IMR-90 (cell line): ENCODE results near the gene MUC20. TPM values are rescaled to one million over a fixed set of nuclear protein-coding genes. Genes with fewer than 3 reads are reported as not detected.

Experiments used
- ATAC-seq: fragments of 200-7000 bp; cut with Tn5 transposase; 2 replicates; pipeline ENCODE4 v1.9.1; 2020; ENCODE audit warnings: low read depth, mild to moderate bottlenecking, moderate library complexity
- BruUV-seq: library from RNA; stranded (reverse); fragments of 400-500 nt; replicated peaks from 2 replicates; lab custom pipeline; 2021; lab: Mats Ljungman, UMichigan
- CTCF ChIA-PET: fragments of 300-600 bp; formaldehyde crosslinking; extraction: SDS; loops from one replicate; lab custom pipeline; 2021; ENCODE audit warnings: antibody characterized with exemption; lab: Yijun Ruan, JAX
- POLR2A ChIA-PET: fragments of 300-600 bp; sonication (Branson Sonifier 250); formaldehyde crosslinking; loops from one replicate; lab custom pipeline; 2022; ENCODE audit warnings: antibody characterized with exemption; ENCODE audit not compliant: unreplicated experiment; lab: Charles Lee
- DNase-seq: peaks from one replicate; pipeline ENCODE4 v3.0.0; 2013
- H2AFZ ChIP-seq: replicated peaks from 2 replicates; pipeline ENCODE3; 2013; ENCODE audit warnings: low read length, mild to moderate bottlenecking; ENCODE audit not compliant: poor library complexity
- H2AK5ac ChIP-seq: 2 replicates; pipeline ENCODE4 v1.6.1; 2013; ENCODE audit warnings: low read depth, low read length, inconsistent platforms
- H2AK9ac ChIP-seq: replicated peaks from 2 replicates; pipeline ENCODE3; 2013; ENCODE audit warnings: mild to moderate bottlenecking, low read depth, low read length, moderate library complexity; ENCODE audit not compliant: poor library complexity
- H2BK120ac ChIP-seq: 2 replicates; pipeline ENCODE4 v1.6.1; 2013; ENCODE audit warnings: low read depth, low read length, inconsistent platforms
- H2BK15ac ChIP-seq: 3 replicates; pipeline ENCODE4 v1.6.1; 2013; ENCODE audit warnings: low read depth, low read length, inconsistent platforms
- H2BK20ac ChIP-seq: 2 replicates; pipeline ENCODE4 v1.6.1; 2013; ENCODE audit warnings: low read depth, mild to moderate bottlenecking, inconsistent platforms, low read length, moderate library complexity
- H2BK5ac ChIP-seq: 2 replicates; pipeline ENCODE4 v1.6.1; 2013; ENCODE audit warnings: mild to moderate bottlenecking, low read depth, low read length, inconsistent platforms; ENCODE audit not compliant: poor library complexity, severe bottlenecking
- H3K14ac ChIP-seq: replicated peaks from 2 replicates; pipeline ENCODE4 v1.6.1; 2013; ENCODE audit warnings: low read depth, low read length, inconsistent platforms
- H3K18ac ChIP-seq: 2 replicates; pipeline ENCODE4 v1.6.1; 2013; ENCODE audit warnings: low read depth, low read length, control low read depth
- H3K23ac ChIP-seq: 2 replicates; pipeline ENCODE4 v1.6.1; 2013; ENCODE audit warnings: low read depth, low read length, inconsistent platforms
- H3K27ac ChIP-seq: 2 replicates; pipeline ENCODE4 v1.5.1; 2013; ENCODE audit warnings: mild to moderate bottlenecking, control low read depth, low read length; ENCODE audit not compliant: insufficient read depth
- H3K27me3 ChIP-seq: 2 replicates; pipeline ENCODE4 v1.6.1; 2013; ENCODE audit warnings: low read length; ENCODE audit not compliant: control insufficient read depth, insufficient read depth
- H3K36me3 ChIP-seq: 2 replicates; pipeline ENCODE4 v1.6.1; 2013; ENCODE audit warnings: low read length, mixed read lengths; ENCODE audit not compliant: control insufficient read depth, insufficient read depth
- H3K4ac ChIP-seq: 2 replicates; pipeline ENCODE4 v1.6.1; 2013; ENCODE audit warnings: low read depth, low read length, inconsistent platforms
- H3K4me1 ChIP-seq: 2 replicates; pipeline ENCODE4 v1.6.1; 2013; ENCODE audit warnings: low read length, mixed read lengths; ENCODE audit not compliant: control insufficient read depth, insufficient read depth
- H3K4me2 ChIP-seq: 2 replicates; pipeline ENCODE4 v1.6.1; 2013; ENCODE audit warnings: low read depth, mild to moderate bottlenecking, control low read depth, low read length, moderate library complexity
- H3K4me3 ChIP-seq: 2 replicates; pipeline ENCODE4 v1.5.1; 2013; ENCODE audit warnings: low read depth, mild to moderate bottlenecking, control low read depth, low read length, moderate library complexity; ENCODE audit not compliant: insufficient read depth
- H3K56ac ChIP-seq: 2 replicates; pipeline ENCODE4 v1.6.1; 2013; ENCODE audit warnings: low read length, inconsistent platforms; ENCODE audit not compliant: insufficient read depth; ENCODE audit errors: extremely low read depth
- H3K79me1 ChIP-seq, 2 experiments: 2 replicates each; pipeline ENCODE4 v1.6.1; 2013; ENCODE audit warnings: low read length in 2 of 2, inconsistent platforms in 1 of 2, low read depth in 1 of 2
- H3K9ac ChIP-seq: 2 replicates; pipeline ENCODE4 v1.6.1; 2013; ENCODE audit warnings: low read depth, low read length, control low read depth
- H3K9me1 ChIP-seq: 2 replicates; pipeline ENCODE4 v1.6.1; 2013; ENCODE audit warnings: low read length, inconsistent platforms; ENCODE audit not compliant: insufficient read depth
- H3K9me3 ChIP-seq: 2 replicates; pipeline ENCODE4 v1.6.1; 2013; ENCODE audit warnings: low read length; ENCODE audit not compliant: control insufficient read depth, insufficient read depth
- H4K20me1 ChIP-seq: 2 replicates; pipeline ENCODE4 v1.6.1; 2013; ENCODE audit warnings: low read length, inconsistent platforms; ENCODE audit not compliant: insufficient read depth
- H4K5ac ChIP-seq: 2 replicates; pipeline ENCODE4 v1.6.1; 2013; ENCODE audit warnings: mild to moderate bottlenecking, low read depth, low read length, control low read depth
- H4K8ac ChIP-seq, 2 experiments: 2 replicates each; pipeline ENCODE4 v1.6.1; 2013; ENCODE audit warnings: low read depth in 2 of 2, low read length in 2 of 2, control low read depth in 1 of 2, inconsistent platforms in 1 of 2
- H4K91ac ChIP-seq: 2 replicates; pipeline ENCODE4 v1.6.1; 2013; ENCODE audit warnings: low read depth, low read length, inconsistent platforms; ENCODE audit not compliant: insufficient read depth
- BHLHE40 ChIP-seq: fragments of 150-350 bp; IDR thresholded peaks from 2 replicates; pipeline ENCODE4 v1.6.1; 2016; ENCODE audit warnings: mild to moderate bottlenecking, low read depth, low read length
- CEBPB ChIP-seq: IDR thresholded peaks from 2 replicates; pipeline ENCODE4 v1.6.1; 2012; ENCODE audit warnings: low read depth, low read length, improper control_type of control experiment
- MAFK ChIP-seq: IDR thresholded peaks from 2 replicates; pipeline ENCODE4 v1.6.1; 2012; ENCODE audit warnings: low read depth, low read length, improper control_type of control experiment
- MAZ ChIP-seq: IDR thresholded peaks from 2 replicates; pipeline ENCODE4 v1.6.1; 2012; ENCODE audit warnings: low read depth, mild to moderate bottlenecking, low read length, improper control_type of control experiment, moderate library complexity, borderline replicate concordance
- NFE2L2 ChIP-seq: fragments of 150-350 bp; IDR thresholded peaks from 2 replicates; pipeline ENCODE4 v1.6.1; 2016; ENCODE audit warnings: low read depth, mild to moderate bottlenecking, low read length
- POLR2A ChIP-seq: IDR thresholded peaks from 2 replicates; pipeline ENCODE4 v1.6.1; 2012; ENCODE audit warnings: mild to moderate bottlenecking, low read depth, low read length
- RAD21 ChIP-seq: IDR thresholded peaks from 2 replicates; pipeline ENCODE4 v1.6.1; 2012; ENCODE audit warnings: low read length, improper control_type of control experiment
- RCOR1 ChIP-seq: IDR thresholded peaks from 2 replicates; pipeline ENCODE4 v1.6.1; 2012; ENCODE audit warnings: mild to moderate bottlenecking, low read length, improper control_type of control experiment; ENCODE audit not compliant: insufficient replicate concordance
- RFX5 ChIP-seq: IDR thresholded peaks from 2 replicates; pipeline ENCODE4 v1.8.0; 2012; ENCODE audit warnings: low read depth, mild to moderate bottlenecking, low read length, moderate library complexity
- WGBS, 2 experiments: methylation state at CpG; one replicate each; pipeline versions ENCODE4 v1.1.5 to v1.1.7; 2013; ENCODE audit warnings: missing lambda C conversion rate in 2 of 2; ENCODE audit not compliant: insufficient read length in 1 of 2; ENCODE audit errors: extremely low coverage in 2 of 2; 5-methylcytosine and 5-hydroxymethylcytosine counted together
- dilution Hi-C: fragments of 300-500 bp; cut with HindIII; formaldehyde crosslinking; loops from one replicate; pipeline ENCODE4 v1.14.3; 2018; ENCODE audit warnings: low sequenced_read_pairs; ENCODE audit not compliant: unreplicated experiment
- in situ Hi-C: fragments of 300-500 bp; cut with MboI; formaldehyde crosslinking; loops from 3 replicates; pipeline ENCODE4 v1.14.3; 2019; ENCODE audit warnings: low sequenced_read_pairs, inconsistent platforms, mixed read lengths
- intact Hi-C: fragments of 100-400 bp; cut with micrococcal nuclease; formaldehyde crosslinking; loops from 2 replicates; pipeline ENCODE4 v1.10.0; 2022
- polyA plus RNA-seq, 3 experiments: library from polyadenylated mRNA; depleted of rRNA; stranded (reverse); fragments of >200 nt; gene quantifications; 2 replicates each; pipeline ENCODE4 v1.2.3, GENCODE V29; 2012; ENCODE audit warnings: low replicate concordance in 1 of 3
- total RNA-seq: library from RNA; depleted of rRNA; stranded (reverse); fragments of >200 nt; gene quantifications from 2 replicates; pipeline ENCODE4 v1.2.3, GENCODE V29; 2012
- TF ChIP-seq, protein P1 (sequence below): fragments of 150-350 bp; IDR thresholded peaks from 2 replicates; pipeline ENCODE4 v1.6.1; 2016; ENCODE audit warnings: low read depth, mild to moderate bottlenecking, low read length, moderate library complexity, borderline replicate concordance
- TF ChIP-seq, protein P2 (sequence below): conservative IDR thresholded peaks from 2 replicates; pipeline ENCODE4 v1.5.1; 2012; ENCODE audit warnings: mild to moderate bottlenecking, low read depth, low read length, improper control_type of control experiment
- TF ChIP-seq, protein P3 (sequence below): fragments of 150-350 bp; IDR thresholded peaks from 2 replicates; pipeline ENCODE4 v1.6.1; 2017; ENCODE audit warnings: mild to moderate bottlenecking, antibody characterized with exemption, low read length, low read depth

Gene MUC20
- total and polyA plus RNA-seq, 2 of the 4 experiments (the other 2 are of a cell fraction): 0.12 TPM; not detected in 1

DNA sequence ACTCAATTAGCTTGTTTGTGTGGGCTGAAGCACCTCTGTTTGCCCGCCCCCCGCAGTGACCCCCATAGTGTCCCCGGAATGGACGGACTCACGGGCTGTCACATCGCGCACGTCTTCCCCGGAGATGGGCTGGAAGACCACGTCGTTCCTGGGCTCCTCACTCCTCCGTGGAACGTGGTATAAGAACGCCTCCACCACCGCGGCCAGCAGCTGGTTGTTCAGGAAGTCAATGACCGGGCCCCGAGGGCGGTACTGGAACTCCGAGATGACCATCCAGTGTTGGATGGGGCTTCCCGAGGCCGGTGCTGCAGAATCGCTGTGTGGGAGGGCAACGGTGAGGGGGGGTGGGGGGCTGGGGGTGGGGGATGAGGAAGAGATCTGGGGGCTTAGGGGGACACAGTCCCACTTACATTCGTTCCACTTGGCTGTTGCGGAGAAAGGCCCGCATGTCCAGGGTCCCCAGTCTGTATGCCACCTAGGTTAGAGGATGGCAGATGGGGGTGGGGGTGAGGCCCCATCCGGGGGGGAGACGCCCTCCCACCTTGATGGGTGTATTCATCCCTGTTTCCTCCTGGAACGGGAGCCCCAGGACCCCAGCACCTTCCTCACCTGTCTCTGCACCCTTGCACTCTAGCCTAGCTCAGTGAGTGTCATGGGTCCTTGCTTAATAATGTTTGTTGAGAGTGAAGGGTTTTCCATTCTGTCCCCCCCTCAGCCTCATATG is 30.2 kb downstream of the MUC20 start:
- Histone ChIP-seq H4K91ac (no peak overlapping the region), H2BK5ac (no peak overlapping the region), H3K9ac (no peak overlapping the region), H4K20me1 (no peaks in the 10 kb centered on the region), H3K27me3 (peaks cover 26% of the 10 kb centered on the region), H3K4me1 (no peaks in the 10 kb centered on the region), H3K23ac (no peak overlapping the region), H3K9me3 (no peaks in the 10 kb centered on the region), H3K18ac (no peak overlapping the region), H2BK20ac (no peak overlapping the region), H3K36me3 (no peaks in the 10 kb centered on the region), H3K9me1 (no peaks in the 10 kb centered on the region; the same call in 1 of the 2 replicates), H3K4ac (no peak overlapping the region), H4K5ac (no peak overlapping the region), H2AFZ (no peak overlapping the region), H3K4me3 (no peak overlapping the region), H2BK120ac (no peak overlapping the region), H2AK5ac (no peak overlapping the region), H4K8ac (no peak overlapping the region), H3K27ac (no peak overlapping the region), H3K14ac (no peak overlapping the region), H3K4me2 (no peak overlapping the region), H2AK9ac (no peak overlapping the region), H2BK15ac (no peak overlapping the region), H3K79me1 (no peaks in the 10 kb centered on the region), H3K56ac (no peak overlapping the region)
- in situ Hi-C loops (no loop called here), intact Hi-C loops (no loop called here), dilution Hi-C loops (no loop called here)
- DNase-seq (no peak), ATAC-seq (no peak)
- no CpG with 5 or more reads among the region's 30 CpGs for WGBS, 2 experiments
- POLR2A ChIA-PET: no interaction called here
- CTCF ChIA-PET: no interaction called here
- TF ChIP-seq BHLHE40: no peak
- TF ChIP-seq NFE2L2: no peak
- TF ChIP-seq, protein P1, sequence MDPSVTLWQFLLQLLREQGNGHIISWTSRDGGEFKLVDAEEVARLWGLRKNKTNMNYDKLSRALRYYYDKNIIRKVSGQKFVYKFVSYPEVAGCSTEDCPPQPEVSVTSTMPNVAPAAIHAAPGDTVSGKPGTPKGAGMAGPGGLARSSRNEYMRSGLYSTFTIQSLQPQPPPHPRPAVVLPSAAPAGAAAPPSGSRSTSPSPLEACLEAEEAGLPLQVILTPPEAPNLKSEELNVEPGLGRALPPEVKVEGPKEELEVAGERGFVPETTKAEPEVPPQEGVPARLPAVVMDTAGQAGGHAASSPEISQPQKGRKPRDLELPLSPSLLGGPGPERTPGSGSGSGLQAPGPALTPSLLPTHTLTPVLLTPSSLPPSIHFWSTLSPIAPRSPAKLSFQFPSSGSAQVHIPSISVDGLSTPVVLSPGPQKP: no peak
- TF ChIP-seq, protein P2, sequence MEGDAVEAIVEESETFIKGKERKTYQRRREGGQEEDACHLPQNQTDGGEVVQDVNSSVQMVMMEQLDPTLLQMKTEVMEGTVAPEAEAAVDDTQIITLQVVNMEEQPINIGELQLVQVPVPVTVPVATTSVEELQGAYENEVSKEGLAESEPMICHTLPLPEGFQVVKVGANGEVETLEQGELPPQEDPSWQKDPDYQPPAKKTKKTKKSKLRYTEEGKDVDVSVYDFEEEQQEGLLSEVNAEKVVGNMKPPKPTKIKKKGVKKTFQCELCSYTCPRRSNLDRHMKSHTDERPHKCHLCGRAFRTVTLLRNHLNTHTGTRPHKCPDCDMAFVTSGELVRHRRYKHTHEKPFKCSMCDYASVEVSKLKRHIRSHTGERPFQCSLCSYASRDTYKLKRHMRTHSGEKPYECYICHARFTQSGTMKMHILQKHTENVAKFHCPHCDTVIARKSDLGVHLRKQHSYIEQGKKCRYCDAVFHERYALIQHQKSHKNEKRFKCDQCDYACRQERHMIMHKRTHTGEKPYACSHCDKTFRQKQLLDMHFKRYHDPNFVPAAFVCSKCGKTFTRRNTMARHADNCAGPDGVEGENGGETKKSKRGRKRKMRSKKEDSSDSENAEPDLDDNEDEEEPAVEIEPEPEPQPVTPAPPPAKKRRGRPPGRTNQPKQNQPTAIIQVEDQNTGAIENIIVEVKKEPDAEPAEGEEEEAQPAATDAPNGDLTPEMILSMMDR: no peak
- TF ChIP-seq CEBPB: no peak
- TF ChIP-seq POLR2A: no peak
- no peak for TF ChIP-seq MAFK
- no peak for TF ChIP-seq RCOR1
- TF ChIP-seq, protein P3, sequence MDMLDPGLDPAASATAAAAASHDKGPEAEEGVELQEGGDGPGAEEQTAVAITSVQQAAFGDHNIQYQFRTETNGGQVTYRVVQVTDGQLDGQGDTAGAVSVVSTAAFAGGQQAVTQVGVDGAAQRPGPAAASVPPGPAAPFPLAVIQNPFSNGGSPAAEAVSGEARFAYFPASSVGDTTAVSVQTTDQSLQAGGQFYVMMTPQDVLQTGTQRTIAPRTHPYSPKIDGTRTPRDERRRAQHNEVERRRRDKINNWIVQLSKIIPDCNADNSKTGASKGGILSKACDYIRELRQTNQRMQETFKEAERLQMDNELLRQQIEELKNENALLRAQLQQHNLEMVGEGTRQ: no peak
- TF ChIP-seq MAZ: no peak
- TF ChIP-seq RAD21: no peak
- TF ChIP-seq RFX5: no peak
- BruUV-seq: no TSS peak
